HG03460 (cell line): ENCODE data around the gene DBP.
A peak's percentile ranks its signal among the peaks of the same experiment; 100 is the strongest.
"Not testable (repeated sequence)": the region's sequence is repeated elsewhere in the genome, so short reads cannot be mapped to it uniquely, and the experiment has no call there.

Experiments used
- ATAC-seq: cut with Tn5 transposase; IDR thresholded peaks from one replicate; pipeline ENCODE4 v1.9.1; 2021; ENCODE audit not compliant: unreplicated experiment

DBP gene

GRCh38 chr19:48636859-48637448 lies at the start of gene DBP:
TSS of gene DBP (minus strand) at chr19:48637379. CDS start at chr19:48636994, 385 bp downstream.
- peak; percentile 5 for ATAC-seq

GRCh38 chr19:48686637-48687036 lies 49.5 kb upstream of the DBP start:
- ATAC-seq = not testable (repeated sequence)

GRCh38 chr19:48686088-48686487 lies 48.9 kb upstream of the DBP start:
- no peak for ATAC-seq

- ATAC-seq = no peak
Measured at GRCh38 chr19:48685583-48685982, 48.4 kb upstream of the DBP start.

- ATAC-seq = no peak
Measured at GRCh38 chr19:48683349-48683748, 46.2 kb upstream of the DBP start.

- no peak for ATAC-seq
Measured at GRCh38 chr19:48681127-48681470, 43.9 kb upstream of the DBP start.

- ATAC-seq = no peak
Measured at GRCh38 chr19:48680436-48681126, 43.4 kb upstream of the DBP start.

GRCh38 chr19:48680006-48680405 lies 42.8 kb upstream of the DBP start:
- not testable (repeated sequence) for ATAC-seq

- ATAC-seq = no peak
Measured at GRCh38 chr19:48678201-48678600, 41.0 kb upstream of the DBP start.

- no peak for ATAC-seq
Measured at GRCh38 chr19:48676887-48677286, 39.7 kb upstream of the DBP start.

GRCh38 chr19:48676487-48676886 lies 39.3 kb upstream of the DBP start:
- no peak for ATAC-seq

- ATAC-seq = no peak
Measured at GRCh38 chr19:48674921-48675824, 38.0 kb upstream of the DBP start.

- ATAC-seq = no peak
Measured at GRCh38 chr19:48674216-48674809, 37.1 kb upstream of the DBP start.

- no peak for ATAC-seq
Measured at GRCh38 chr19:48673436-48674100, 36.4 kb upstream of the DBP start.

- ATAC-seq = no peak
Measured at GRCh38 chr19:48672994-48673393, 35.8 kb upstream of the DBP start, which contains the start of gene NTN5. TSS of gene NTN5 (minus strand) at chr19:48673017. CDS start at chr19:48670986, 2,031 bp downstream.

- no peak for ATAC-seq
Measured at GRCh38 chr19:48671446-48671995, 34.3 kb upstream of the DBP start.

GRCh38 chr19:48670699-48671445 lies 33.7 kb upstream of the DBP start:
- ATAC-seq = no peak

GRCh38 chr19:48669903-48670668 lies 32.9 kb upstream of the DBP start:
- ATAC-seq = no peak

- ATAC-seq = no peak
Measured at GRCh38 chr19:48668761-48669160, 31.6 kb upstream of the DBP start.
